MM.1S (cell line): ENCODE data around the gene STK17B.

Experiments used
- CTCF ChIP-seq: fragments of 300-600 bp; sonication (generic); IDR thresholded peaks from 2 replicates; pipeline ENCODE4 v1.5.1; 2016; ENCODE audit warnings: antibody characterized with exemption, low read length, mixed read lengths
- EZH2 ChIP-seq: fragments of 300-600 bp; sonication (generic); optimal IDR thresholded peaks from 2 replicates; pipeline ENCODE3; 2017; ENCODE audit warnings: low read depth, mild to moderate bottlenecking, antibody characterized with exemption, low read length, mixed read lengths

DNA sequence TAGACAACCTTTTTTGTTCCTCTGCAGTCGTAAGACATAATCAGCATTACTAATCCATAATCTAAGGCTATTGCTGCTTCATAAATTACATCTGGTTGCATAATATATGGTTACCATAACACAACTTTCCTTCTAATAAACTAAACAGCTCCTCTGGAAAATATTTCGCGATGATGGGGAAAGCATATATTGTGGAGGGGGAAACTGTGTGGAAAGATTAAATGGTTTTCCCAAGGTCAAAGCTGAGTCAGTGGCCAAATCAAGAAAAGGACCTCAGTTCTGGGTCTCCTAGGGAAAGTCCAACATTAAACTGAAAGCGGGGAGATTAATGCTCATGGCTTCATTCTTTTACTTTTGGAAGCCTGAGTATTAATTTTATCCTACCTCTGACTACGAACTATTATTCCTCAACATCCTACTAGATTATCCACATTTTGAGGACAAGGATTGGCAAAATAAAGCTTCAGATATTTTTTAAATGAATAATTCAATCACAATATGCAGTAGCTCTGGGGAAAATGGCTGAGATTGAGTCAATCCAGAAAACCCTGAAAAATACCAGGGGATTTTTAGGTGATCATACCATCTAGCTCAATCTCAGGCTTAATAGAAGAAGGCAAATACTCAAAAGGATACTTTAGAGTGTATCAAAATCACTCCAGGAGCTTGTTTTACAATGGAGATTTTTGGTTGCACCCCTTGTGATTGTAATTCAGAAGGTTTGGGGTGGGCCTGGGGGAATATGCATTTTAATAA lies 33.8 kb upstream of the STK17B start:
- TF ChIP-seq CTCF, result no peak
- TF ChIP-seq EZH2, result no peak
